Omental fat pad (tissue), 4 donors: ENCODE data around the gene PSTPIP1. TPM values are rescaled to one million over a fixed set of nuclear protein-coding genes. Genes with fewer than 3 reads are reported as not detected.

Experiments
- ATAC-seq: fragments of 150-250 bp; one replicate; pipeline ENCODE4 v1.9.1; 2016; ENCODE audit warnings: mild to moderate bottlenecking, moderate library complexity; ENCODE audit not compliant: low FRiP score
- DNase-seq: peaks from one replicate; pipeline ENCODE4 v3.0.0-alpha.2; 2019; ENCODE audit warnings: low spot score
- total RNA-seq, 4 donors: library from RNA; depleted of rRNA; stranded (reverse); fragments of >200 nt; gene quantifications; one replicate each; pipeline ENCODE4 v1.1.0, GENCODE V29; 2016
- TF ChIP-seq, protein P1 (sequence below), 3 donors: fragments of 450-650 bp; IDR thresholded peaks; one replicate each; pipeline ENCODE4 v1.5.1; 2016 to 2017; ENCODE audit warnings: antibody characterized with exemption in 3 of 3, mild to moderate bottlenecking in 3 of 3, moderate library complexity in 2 of 3

The PSTPIP1 gene
- total RNA-seq, 4 donors from 2014 or later: 6.3 to 38.5 (median 15.1) TPM

DNA sequence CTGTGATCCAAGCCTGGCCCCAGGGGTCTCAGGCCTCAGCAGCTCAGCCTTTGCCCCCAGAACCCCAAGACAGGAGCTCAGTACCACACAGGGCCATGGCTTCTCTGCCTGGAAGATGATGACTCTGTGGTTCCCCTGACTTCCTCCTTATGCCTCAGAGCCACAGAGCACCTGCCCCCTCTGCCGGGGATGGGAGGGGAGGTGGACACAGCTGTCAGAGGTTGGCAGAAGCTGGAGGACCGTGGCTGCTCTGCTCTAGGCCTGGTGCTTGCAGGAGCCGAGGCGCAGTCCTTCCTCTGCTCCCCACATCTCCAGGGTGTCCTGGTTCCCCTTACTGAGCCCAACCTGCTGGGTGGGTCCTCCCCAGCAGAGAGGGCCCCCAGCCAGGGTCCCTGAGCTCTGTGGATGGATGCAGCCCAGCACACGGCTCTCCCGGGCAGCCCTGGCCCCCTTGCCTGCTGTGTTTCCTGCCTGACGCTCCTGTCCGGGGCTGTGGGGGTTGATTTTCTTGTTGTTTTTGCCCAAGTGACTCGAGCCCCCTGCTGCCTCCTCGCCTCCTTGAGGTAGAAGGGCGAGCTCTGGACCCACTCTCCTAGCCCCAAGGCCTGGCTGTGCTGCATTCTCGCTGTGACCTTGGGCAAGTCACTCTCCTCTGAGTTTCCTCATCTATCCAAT is 36.6 kb downstream of the PSTPIP1 start:
- no peak for DNase-seq
- TF ChIP-seq, protein P1, sequence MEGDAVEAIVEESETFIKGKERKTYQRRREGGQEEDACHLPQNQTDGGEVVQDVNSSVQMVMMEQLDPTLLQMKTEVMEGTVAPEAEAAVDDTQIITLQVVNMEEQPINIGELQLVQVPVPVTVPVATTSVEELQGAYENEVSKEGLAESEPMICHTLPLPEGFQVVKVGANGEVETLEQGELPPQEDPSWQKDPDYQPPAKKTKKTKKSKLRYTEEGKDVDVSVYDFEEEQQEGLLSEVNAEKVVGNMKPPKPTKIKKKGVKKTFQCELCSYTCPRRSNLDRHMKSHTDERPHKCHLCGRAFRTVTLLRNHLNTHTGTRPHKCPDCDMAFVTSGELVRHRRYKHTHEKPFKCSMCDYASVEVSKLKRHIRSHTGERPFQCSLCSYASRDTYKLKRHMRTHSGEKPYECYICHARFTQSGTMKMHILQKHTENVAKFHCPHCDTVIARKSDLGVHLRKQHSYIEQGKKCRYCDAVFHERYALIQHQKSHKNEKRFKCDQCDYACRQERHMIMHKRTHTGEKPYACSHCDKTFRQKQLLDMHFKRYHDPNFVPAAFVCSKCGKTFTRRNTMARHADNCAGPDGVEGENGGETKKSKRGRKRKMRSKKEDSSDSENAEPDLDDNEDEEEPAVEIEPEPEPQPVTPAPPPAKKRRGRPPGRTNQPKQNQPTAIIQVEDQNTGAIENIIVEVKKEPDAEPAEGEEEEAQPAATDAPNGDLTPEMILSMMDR (IDR thresholded peaks at IDR 0.05): no peak
- no peak for ATAC-seq

DNA sequence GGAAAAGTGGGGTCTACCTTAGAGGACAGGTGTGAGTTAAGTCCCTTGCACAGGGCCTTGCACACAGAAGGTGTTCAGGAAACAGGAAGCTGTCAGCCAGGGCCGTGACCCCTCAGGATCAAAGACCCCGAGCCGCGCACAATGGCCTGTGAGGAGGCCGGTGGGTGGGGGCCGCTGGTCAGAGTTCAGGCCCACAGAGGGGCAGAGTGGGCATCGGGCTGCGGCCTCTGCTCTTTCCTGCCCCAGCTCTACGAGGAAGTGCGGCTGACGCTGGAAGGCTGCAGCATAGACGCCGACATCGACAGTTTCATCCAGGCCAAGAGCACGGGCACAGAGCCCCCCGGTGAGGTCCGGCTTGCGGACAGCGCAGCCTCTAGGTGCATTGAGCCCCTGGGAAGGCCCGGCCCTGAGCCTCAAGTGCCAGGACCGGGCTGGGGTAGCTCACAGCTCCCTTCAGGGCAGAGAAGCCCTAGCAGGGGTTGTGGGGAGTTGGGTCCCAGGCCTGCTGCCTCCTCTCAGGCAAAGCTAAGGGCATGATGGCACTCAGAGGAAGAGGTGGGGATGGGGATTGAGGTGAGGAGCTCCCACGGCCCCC is 37.2 kb downstream of the PSTPIP1 start:
- TF ChIP-seq, protein P1 (IDR thresholded peaks at IDR 0.05): no peak
- ATAC-seq (no peak), DNase-seq (no peak)

DNA sequence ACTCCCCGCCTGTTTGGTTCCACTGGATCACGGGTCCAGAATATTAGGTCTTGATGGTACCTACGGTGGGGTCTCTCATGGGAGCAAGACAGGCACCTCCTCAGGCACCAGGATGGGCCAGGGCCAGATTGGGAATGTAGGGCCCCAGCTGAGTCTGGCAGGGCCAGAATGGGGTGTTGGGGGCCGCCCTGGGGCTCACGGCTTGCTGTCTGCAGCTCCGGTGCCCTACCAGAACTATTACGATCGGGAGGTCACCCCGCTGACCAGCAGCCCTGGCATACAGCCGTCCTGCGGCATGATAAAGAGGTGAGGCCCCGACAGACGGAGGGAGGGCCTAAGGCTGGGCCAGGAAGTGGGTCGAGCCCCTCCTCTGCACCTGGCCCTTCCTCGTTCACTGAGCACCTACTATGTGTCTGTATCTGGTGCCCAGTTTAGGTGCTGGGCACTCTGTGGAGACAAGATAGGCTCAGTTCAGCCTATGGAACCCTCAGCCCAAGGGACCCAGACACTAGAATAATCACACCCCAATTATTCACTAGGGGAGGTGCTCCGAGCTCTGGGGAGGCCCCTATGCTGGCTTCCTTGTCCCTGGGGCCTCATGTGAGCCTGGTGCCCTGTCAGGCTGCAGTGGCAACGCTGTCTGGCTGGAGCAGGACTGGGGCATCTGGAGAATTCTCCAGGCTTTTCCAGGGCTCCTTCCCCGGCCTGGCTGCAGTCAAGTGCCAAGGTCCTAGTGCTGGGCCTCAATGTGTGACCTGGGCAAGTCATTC is 37.9 kb downstream of the PSTPIP1 start:
- TF ChIP-seq, protein P1 (IDR thresholded peaks at IDR 0.05): no peak
- DNase-seq (no peak), ATAC-seq (no peak)

DNA sequence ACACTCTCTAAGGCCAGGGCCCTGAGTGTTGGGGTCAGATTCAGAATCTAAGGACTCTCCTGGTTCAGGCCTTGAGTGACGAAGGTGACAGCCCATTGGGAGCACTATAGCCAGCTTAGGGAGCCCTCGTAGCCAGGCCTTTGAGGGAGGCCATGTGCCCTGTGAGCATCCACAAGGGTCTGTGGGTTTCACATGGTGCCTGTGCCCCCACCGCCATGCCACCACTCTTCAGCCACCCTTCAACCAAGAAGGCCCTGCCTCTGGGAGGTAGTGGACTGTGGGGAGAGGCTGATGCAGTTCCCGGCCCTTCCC is 38.4 kb downstream of the PSTPIP1 start:
- DNase-seq: no peak
- no peak for ATAC-seq
- TF ChIP-seq, protein P1 (IDR thresholded peaks at IDR 0.05): no peak

DNA sequence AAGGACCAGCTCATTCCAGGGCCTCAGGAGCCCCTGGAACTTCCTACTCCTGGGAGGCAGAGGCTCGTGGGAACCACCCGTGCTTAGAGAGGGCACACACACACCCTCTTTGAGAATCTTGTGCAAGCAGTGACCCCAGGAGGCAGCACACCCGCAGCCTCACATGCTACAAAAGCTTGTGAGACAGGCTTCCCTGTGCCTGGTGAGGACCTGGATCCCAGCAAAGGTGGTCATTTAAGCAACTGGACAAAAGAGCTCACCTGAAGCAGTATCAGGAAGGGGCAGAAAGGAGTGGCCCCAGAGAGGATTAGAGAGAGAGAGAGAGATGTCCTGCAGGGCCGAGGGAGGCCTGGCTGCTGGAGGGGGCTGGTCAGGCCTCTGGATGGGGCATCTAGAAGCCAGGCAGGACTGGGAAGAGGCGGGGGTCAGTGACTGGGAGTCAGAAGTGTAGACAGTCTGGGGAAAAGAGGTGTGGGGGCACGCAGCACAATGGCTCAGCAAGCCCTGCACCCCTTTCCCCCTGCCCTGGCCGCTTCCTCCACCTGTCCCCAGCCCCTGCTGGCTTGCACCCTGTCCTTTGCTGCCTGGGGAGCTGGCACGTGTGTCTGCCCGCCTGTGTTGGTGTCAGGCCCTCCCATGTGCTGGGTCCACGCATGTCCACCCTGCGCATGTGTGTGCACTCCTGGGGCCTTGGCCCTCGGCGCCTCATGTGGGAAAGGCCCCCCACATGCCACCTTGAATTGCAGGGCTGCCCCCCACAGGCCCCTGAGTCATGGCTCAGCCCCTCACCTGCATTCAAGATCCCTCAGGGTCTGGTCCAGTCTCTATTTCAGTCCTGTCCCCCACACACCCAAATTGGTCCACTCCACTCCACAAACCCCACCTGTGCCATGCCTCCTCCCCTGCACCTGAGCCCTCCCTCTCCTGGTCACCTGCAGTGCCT is 39.1 kb downstream of the PSTPIP1 start:
- ATAC-seq (no peak), DNase-seq (no peak)
- TF ChIP-seq, protein P1 (IDR thresholded peaks at IDR 0.05): no peak

DNA sequence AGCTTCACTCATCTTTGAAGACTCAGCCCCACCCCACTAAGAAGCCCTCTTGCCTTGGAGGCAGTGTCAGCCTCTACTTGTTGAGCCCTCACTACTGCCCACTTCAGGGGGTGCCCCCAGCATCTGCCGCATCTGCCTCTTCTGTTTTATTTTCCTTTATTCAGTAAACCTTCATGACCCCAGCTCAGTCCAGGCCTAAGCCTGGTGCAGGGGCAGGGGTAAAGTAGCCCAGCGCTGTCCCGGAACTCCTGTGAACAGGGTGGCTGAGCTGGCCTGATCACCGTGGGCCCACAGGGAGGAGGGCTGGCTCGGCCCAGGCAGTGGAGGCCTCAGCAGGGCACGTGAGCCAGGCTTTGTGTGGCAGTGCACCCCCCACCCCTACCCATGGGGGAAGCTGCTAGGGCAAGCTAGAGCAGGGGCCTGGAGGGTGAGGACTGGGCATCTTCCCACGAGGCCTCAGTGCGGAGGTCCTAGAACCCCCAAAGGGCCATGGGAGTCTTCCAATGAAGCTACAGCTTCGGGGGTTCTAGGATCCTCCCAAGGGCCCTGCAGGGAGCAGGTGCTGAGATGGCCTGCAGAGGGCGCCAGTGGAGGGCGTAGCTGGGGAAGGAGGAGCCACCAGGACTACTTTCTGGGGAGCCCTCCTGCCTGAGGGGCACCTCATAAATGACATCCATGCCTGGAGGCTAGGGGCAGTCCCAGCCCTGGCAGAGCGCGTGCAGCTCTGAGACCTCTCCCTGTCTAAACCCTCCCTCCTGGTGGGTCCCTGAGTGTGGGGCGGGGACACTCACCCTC is 40.0 kb downstream of the PSTPIP1 start:
- TF ChIP-seq, protein P1 (IDR thresholded peaks at IDR 0.05): no peak
- DNase-seq (no peak), ATAC-seq (no peak)
